Activated gamma-delta T cell (primary cell): Measurements from ENCODE around the gene RYR2.

Source experiments
- DNase-seq: peaks from one replicate; lab custom pipeline; 2025; lab: John Stamatoyannopoulos, UW

Gene RYR2

GRCh38 chr1:237730826-237731350 is 688.9 kb downstream of the RYR2 start:
- DNase-seq, result no peak

- no peak for DNase-seq
Measured at GRCh38 chr1:237732657-237733056, 690.7 kb downstream of the RYR2 start.

DNA sequence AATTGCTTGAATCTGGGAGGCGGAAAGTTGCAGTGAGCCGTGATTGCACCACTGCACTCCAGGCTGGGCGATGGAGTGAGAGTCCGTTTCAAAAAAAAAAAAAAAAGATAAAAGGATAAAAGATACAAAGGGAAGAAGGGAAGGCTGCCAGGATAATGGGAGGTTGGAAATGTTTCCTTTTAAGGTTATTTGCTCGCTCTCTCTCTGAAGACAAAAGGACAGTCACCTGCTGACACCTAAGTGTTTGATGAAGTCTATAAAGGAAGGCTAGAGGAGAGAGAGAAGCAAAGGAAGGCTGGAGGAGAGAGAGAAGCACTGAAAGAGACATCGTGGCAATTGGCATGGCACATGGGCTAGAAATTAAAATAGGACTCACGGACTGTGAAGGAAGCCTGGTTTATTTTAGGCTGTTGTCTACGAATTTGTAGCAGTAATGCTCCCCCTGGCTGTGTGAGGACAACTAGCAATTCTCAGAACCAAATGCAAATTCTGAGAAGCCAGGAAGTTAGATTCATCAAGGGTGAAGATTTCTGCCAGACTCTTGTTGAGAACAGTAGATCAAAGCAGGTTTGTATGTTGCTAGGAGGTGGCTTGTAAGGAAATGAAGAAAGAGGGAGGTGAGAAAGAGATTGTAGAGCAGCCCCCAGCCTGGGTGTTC is 694.5 kb downstream of the RYR2 start:
- no peak for DNase-seq

DNA sequence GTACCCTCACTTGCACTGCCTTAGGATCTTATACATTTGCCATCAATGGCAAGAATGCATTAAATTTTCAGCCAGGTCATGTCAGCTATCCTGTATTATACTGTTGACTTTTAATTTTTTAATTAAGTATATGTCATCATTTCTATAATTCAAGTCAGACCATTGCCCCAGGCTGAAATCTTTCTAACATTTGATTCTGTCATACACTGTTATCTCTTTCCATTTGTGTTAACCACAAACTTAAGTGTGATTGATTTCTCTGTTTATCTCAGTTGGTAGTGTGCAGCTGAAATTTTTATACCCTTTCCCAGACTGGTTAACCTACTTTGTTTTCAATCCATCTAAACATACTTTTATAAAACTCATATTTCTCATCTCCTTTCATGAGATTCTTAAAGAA is 695.5 kb downstream of the RYR2 start:
- DNase-seq, result no peak

DNA sequence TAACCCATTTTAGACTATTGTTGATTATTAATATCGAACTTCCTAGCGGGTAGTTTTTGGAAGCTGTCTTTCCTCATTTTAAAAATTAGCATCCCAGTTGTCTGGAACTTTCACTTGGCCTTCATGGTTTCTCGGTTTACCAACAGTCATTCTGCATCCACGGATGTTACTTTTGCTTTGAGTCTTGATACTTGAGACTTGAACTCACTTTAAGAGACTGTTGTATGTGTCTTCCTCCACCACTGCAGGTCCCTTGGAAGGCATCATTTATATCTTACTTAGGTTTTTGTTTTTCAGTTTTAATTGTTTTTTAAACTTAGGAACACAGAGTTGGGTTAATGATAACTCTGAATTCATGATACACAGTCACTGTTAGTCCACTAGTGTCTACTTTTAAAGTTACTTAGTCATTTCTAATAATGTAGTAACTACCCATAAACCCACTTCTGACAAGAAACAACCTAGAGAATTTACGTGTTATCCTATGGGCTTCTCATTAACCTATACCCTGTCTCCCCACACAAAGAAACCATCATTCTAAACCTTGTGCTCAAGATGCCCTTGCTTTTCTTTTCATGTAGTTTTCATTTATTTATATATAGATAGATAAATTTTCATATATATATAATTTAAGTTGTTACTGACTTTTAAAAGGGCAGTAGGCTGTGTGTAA is 696.1 kb downstream of the RYR2 start:
- no peak for DNase-seq

DNA sequence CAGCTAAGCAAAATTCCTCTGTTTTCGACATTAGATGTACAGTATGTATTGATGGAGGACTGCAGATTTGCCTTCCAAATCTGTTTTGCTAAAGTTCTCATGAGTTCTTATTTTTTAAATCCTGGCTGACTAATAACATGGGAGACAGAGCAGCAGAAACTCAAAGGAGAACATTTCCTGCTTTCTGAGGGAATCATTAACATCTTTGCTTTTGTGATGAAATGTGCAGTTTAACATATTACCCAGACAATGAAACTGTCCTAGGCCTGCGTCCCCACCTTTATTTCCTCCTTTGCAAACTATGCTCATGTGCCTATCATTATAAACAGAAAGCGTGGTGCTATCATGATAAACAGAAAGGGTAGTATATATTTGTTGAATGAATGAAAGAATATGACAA is 698.9 kb downstream of the RYR2 start:
- no peak for DNase-seq

GRCh38 chr1:237745545-237745944 is 703.6 kb downstream of the RYR2 start:
- no peak for DNase-seq

GRCh38 chr1:237748171-237748960 is 706.4 kb downstream of the RYR2 start:
- DNase-seq, result no peak

GRCh38 chr1:237749122-237749521 is 707.1 kb downstream of the RYR2 start:
- no peak for DNase-seq

DNA sequence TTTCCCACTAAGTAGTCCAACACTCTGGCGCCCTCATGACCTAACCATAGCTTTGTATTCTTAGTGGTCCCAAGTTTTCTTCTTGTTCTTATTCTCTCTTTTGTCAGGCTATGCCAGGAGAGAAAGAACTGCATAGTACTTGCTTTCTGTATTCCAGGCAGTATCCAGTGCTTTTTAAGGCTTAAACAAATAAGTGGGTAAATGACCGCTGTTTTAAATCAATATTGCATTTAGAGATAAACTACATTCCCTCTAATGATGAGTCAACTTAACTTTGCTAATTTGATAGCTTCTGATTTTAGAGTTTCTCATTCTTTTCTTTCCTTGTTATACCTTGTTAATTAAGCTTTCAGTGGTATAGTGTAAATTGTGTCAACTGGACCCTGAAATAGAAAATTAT is 709.1 kb downstream of the RYR2 start:
- no peak for DNase-seq

- no peak for DNase-seq
Measured at GRCh38 chr1:237754627-237755026, 712.6 kb downstream of the RYR2 start.

- no peak for DNase-seq
Measured at GRCh38 chr1:237756304-237756967, 714.5 kb downstream of the RYR2 start.

DNA sequence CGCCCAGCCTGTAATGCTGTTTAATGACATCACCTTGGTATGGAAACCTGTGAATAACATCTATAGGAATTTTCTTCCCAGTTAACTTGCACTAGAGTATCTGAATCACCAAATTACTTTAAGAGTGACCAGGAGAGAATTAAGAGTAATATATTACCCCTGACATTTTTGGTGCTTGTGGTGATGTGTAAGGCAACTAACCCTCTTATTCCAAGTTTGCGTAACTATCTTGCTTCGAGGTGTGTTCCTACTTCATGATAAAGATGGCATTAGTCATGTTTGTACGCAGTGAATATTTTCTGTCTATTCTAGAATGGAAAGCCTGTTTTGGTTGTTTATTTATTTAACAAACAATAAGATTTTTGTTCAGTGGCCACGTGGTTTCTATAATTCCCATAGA is 717.4 kb downstream of the RYR2 start:
- no peak for DNase-seq

- no peak for DNase-seq
Measured at GRCh38 chr1:237760951-237761350, 719.0 kb downstream of the RYR2 start.

DNA sequence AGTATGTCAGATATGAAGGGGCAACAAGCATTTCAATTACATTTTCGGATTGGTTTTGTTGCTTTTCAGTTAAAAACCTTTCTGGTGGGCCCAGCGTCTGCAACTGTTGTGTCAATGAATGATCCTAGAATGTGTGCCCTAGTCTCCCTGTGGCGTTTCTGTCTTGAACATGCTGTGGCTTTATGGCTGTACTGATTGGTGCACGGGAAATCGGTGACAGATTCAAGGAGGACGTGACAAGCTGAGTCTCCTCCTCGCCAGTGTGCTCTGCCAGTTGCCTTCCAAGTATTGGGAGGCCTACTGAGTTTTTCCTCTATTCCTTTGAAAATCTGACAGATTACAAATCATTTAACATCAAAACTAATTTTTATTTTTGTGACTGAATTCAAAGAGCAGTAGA is 721.2 kb downstream of the RYR2 start:
- no peak for DNase-seq

GRCh38 chr1:237763751-237764150 is 721.8 kb downstream of the RYR2 start:
- no peak for DNase-seq

GRCh38 chr1:237769916-237770315 is 727.9 kb downstream of the RYR2 start:
- no peak for DNase-seq

DNA sequence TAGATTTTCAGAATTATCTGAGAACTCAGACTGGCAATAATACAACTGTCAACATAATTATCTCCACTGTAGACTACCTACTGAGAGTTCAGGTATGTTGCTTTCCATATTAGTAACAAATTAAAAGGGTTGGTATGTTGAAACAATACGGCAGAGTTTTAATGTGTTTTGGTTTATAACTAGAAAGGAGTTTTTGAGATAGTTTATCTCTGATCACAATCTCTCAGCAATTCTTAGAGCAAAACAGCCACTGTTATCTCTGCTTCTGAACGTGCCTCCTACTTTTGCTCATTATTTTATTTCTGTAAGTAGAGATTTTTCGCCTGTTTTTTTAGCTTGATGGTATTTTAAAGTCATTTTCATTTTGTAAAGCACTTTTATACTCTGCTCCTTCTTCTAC is 730.0 kb downstream of the RYR2 start:
- DNase-seq, result no peak

DNA sequence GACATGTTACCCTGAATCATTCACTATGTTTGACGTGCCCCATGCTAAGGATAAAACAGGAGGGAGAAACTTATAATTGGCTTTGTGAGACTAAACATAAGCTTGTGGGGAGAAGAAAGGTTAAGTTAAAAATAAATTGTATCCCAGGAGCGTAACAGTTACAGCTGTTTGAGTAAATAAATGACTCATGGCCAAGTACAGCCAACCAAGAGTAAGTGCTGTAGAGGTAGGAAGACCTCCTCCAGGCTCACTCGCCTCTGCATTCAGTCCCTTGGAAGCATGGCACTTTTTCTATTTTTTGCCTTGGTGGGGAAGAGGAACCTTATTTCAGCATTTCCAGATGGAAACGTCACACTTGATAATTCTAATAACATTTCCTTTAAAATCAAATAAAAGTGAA is 732.3 kb downstream of the RYR2 start:
- DNase-seq, result no peak

DNA sequence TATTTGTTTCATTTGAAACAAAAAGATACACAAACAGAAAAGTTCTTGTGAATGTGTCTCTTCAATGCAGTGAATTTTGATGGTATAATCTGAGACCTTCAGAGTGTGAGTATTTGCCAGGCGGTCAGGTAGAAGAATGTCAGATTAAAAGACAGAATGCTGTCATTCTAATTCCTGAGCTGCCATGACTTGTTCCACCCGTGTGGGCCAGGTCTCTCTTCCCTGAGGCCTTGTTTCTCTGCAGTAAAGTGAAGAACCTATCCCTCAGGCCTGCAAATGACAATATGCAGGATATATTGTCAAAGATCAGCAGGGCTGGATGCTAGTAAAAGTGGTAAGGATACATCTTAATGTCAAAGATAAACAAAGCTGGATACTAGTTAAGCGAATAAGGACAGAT is 737.4 kb downstream of the RYR2 start:
- no peak for DNase-seq

DNA sequence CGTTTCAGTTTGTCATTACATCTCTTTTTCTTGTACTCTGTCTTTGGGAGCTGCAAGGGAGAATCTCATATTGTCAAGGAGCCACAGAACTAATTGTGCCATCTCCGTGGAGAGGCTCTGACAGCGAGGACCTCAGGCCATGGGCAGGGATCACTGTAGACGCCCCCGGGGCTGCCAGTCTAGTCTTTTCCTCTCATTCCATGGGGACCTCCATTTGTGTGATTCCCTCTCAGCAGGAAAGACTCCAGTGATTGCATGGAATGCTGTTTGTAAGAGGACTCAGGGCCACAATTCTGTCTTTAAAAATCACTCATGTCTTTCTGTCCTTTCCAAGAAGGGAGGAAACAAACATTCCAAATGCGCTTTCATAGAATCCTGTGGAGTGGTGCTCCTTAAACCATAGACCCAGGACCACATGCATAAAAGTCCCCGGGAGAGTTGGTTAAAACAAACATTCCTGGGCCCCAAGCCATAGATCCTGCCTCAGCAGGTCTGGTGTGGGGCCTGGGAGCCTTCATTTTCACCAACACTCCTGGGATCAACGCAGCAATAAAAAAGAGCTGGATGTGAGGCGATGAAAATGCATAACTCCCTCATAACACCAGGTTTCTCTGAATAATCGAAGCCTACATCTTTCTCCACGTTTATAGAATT is 744.2 kb downstream of the RYR2 start:
- DNase-seq, result no peak

DNA sequence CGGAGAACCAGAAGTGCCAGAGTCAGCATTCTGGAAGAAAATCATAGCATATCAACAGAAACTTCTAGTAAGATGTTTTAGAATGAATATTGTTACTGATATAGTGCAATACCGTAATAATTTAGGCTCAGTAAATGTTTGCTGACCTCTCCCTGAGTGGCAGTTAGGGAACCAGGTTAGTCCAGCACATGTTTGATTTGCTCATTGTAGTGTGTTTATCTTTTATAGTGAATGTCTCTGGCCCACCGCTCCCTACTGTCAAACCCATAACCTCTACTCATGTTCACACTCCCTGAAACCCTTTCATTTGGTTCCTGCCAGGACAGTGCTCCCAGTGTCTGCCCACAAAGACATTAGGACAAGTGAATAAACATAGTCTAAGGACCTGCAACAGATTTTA is 746.1 kb downstream of the RYR2 start:
- no peak for DNase-seq
